H9 (cell line): ENCODE data around the gene NEUROG1. TPM values are rescaled to one million over a fixed set of nuclear protein-coding genes. Genes with fewer than 3 reads are reported as not detected.

Source experiments
- DNase-seq: peaks from one replicate; pipeline ENCODE4 v3.0.0-alpha.2; 2017
- H2AFZ ChIP-seq: one replicate; pipeline ENCODE4 v1.6.1; 2013; ENCODE audit warnings: mild to moderate bottlenecking, low read length, control low read depth, moderate library complexity
- H2AK5ac ChIP-seq: 2 replicates; pipeline ENCODE4 v1.6.1; 2013; ENCODE audit warnings: low read length, control low read depth, mixed read lengths; ENCODE audit not compliant: insufficient read length
- H2BK120ac ChIP-seq: one replicate; pipeline ENCODE4 v1.6.1; 2013; ENCODE audit warnings: low read depth, mild to moderate bottlenecking, low read length, control low read depth, inconsistent platforms; ENCODE audit not compliant: poor library complexity, severe bottlenecking
- H2BK12ac ChIP-seq: 2 replicates; pipeline ENCODE4 v1.6.1; 2013; ENCODE audit warnings: low read length, control low read depth, mixed read lengths, low read depth; ENCODE audit not compliant: insufficient read length
- H2BK15ac ChIP-seq: 2 replicates; pipeline ENCODE4 v1.6.1; 2013; ENCODE audit warnings: low read depth, low read length, control low read depth
- H2BK20ac ChIP-seq: one replicate; pipeline ENCODE4 v1.6.1; 2013; ENCODE audit warnings: low read depth, mild to moderate bottlenecking, low read length, control low read depth, inconsistent platforms; ENCODE audit not compliant: poor library complexity, severe bottlenecking
- H2BK5ac ChIP-seq: 2 replicates; pipeline ENCODE4 v1.6.1; 2013; ENCODE audit warnings: low read length, control low read depth, mixed read lengths; ENCODE audit not compliant: insufficient read length
- H3K14ac ChIP-seq: 2 replicates; pipeline ENCODE4 v1.6.1; 2013; ENCODE audit warnings: low read length, control low read depth; ENCODE audit not compliant: insufficient read depth
- H3K18ac ChIP-seq: 2 replicates; pipeline ENCODE4 v1.6.1; 2013; ENCODE audit warnings: low read depth, mild to moderate bottlenecking, mixed read lengths, low read length, control low read depth; ENCODE audit not compliant: insufficient read length
- H3K23ac ChIP-seq: 2 replicates; pipeline ENCODE4 v1.6.1; 2013; ENCODE audit warnings: low read length, control low read depth, mixed read lengths, low read depth; ENCODE audit not compliant: insufficient read length
- H3K23me2 ChIP-seq: 2 replicates; pipeline ENCODE4 v1.6.1; 2013; ENCODE audit warnings: low read depth, mild to moderate bottlenecking, mixed read lengths, low read length, control low read depth; ENCODE audit not compliant: insufficient read length, poor library complexity, severe bottlenecking
- H3K27ac ChIP-seq: 2 replicates; pipeline ENCODE4 v1.5.1; 2013; ENCODE audit warnings: low read length, control low read depth, mixed read lengths, low read depth; ENCODE audit not compliant: insufficient read length
- H3K27me3 ChIP-seq: 2 replicates; pipeline ENCODE4 v1.6.1; 2013; ENCODE audit warnings: low read length, control low read depth, inconsistent platforms; ENCODE audit not compliant: insufficient read depth
- H3K4ac ChIP-seq: 2 replicates; pipeline ENCODE4 v1.6.1; 2013; ENCODE audit warnings: low read depth, mild to moderate bottlenecking, control low read depth, inconsistent platforms, low read length, moderate library complexity
- H3K4me1 ChIP-seq: 2 replicates; pipeline ENCODE4 v1.6.1; 2013; ENCODE audit warnings: low read length, control low read depth, inconsistent platforms; ENCODE audit not compliant: insufficient read depth
- H3K4me2 ChIP-seq: 2 replicates; pipeline ENCODE4 v1.6.1; 2013; ENCODE audit warnings: low read length, control low read depth, mixed read lengths; ENCODE audit not compliant: insufficient read length, insufficient read depth
- H3K56ac ChIP-seq: 2 replicates; pipeline ENCODE4 v1.6.1; 2013; ENCODE audit warnings: low read depth, mild to moderate bottlenecking, mixed read lengths, low read length, control low read depth; ENCODE audit not compliant: insufficient read length
- H3K79me1 ChIP-seq: 2 replicates; pipeline ENCODE4 v1.6.1; 2013; ENCODE audit warnings: low read depth, mild to moderate bottlenecking, moderate library complexity, low read length, control low read depth, inconsistent platforms; ENCODE audit not compliant: insufficient read depth, poor library complexity, severe bottlenecking
- H3K79me2 ChIP-seq: 2 replicates; pipeline ENCODE4 v1.6.1; 2013; ENCODE audit warnings: low read length, control low read depth, inconsistent platforms; ENCODE audit not compliant: insufficient read depth
- H3K9ac ChIP-seq: 2 replicates; pipeline ENCODE4 v1.6.1; 2013; ENCODE audit warnings: low read length, control low read depth, mixed read lengths; ENCODE audit not compliant: insufficient read length; ENCODE audit errors: extremely low read depth
- H3K9me3 ChIP-seq: one replicate; pipeline ENCODE4 v1.6.1; 2013; ENCODE audit warnings: low read depth, low read length, inconsistent platforms; ENCODE audit not compliant: control insufficient read depth
- H3T11ph ChIP-seq: one replicate; pipeline ENCODE4 v1.6.1; 2013; ENCODE audit warnings: mild to moderate bottlenecking, low read length, control low read depth, inconsistent platforms
- H4K20me1 ChIP-seq: one replicate; pipeline ENCODE4 v1.6.1; 2013; ENCODE audit not compliant: control insufficient read depth, insufficient read length, insufficient read depth
- H4K5ac ChIP-seq: 2 replicates; pipeline ENCODE4 v1.6.1; 2013; ENCODE audit warnings: low read depth, mild to moderate bottlenecking, mixed read lengths, low read length, control low read depth; ENCODE audit not compliant: insufficient read length
- H4K8ac ChIP-seq: replicated peaks from 2 replicates; pipeline ENCODE4 v1.6.1; 2013; ENCODE audit warnings: low read length, control low read depth, mixed read lengths, low read depth; ENCODE audit not compliant: insufficient read length
- H4K91ac ChIP-seq: 2 replicates; pipeline ENCODE4 v1.6.1; 2013; ENCODE audit warnings: low read depth, mild to moderate bottlenecking, moderate library complexity, mixed read lengths, low read length, control low read depth; ENCODE audit not compliant: insufficient read length
- H3K27ac Mint-ChIP-seq, 3 experiments: 2 replicates in 2 of 3; 3 replicates in 1 of 3; pipeline ENCODE4 v1.8.0; 2020 to 2021; ENCODE audit warnings: mixed read lengths in 3 of 3, mild to moderate bottlenecking in 1 of 3, moderate library complexity in 1 of 3
- H3K27me3 Mint-ChIP-seq: 2 replicates; pipeline ENCODE4 v1.8.0; 2021; ENCODE audit warnings: low read depth, mild to moderate bottlenecking, moderate library complexity, mixed read lengths
- H3K36me3 Mint-ChIP-seq, 3 experiments: 2 replicates in 2 of 3; 3 replicates in 1 of 3; pipeline ENCODE4 v1.8.0; 2020 to 2021; ENCODE audit warnings: low read depth in 3 of 3, mixed read lengths in 3 of 3; ENCODE audit not compliant: insufficient read depth in 1 of 3
- H3K4me1 Mint-ChIP-seq, 2 experiments: 2 replicates each; pipeline ENCODE4 v1.8.0; 2020; ENCODE audit warnings: mixed read lengths in 2 of 2
- H3K4me3 Mint-ChIP-seq, 2 experiments: 2 replicates in 1 of 2; 3 replicates in 1 of 2; pipeline ENCODE4 v1.8.0; 2020 to 2021; ENCODE audit warnings: mild to moderate bottlenecking in 2 of 2, mixed read lengths in 2 of 2, moderate library complexity in 1 of 2
- H3K9me3 Mint-ChIP-seq, 2 experiments: 2 replicates in 1 of 2; 3 replicates in 1 of 2; pipeline ENCODE4 v1.8.0; 2020; ENCODE audit warnings: mild to moderate bottlenecking in 2 of 2, mixed read lengths in 2 of 2, moderate library complexity in 1 of 2
- CTCF ChIP-seq: fragments of 200-600 bp; sonication (generic); conservative IDR thresholded peaks from 3 replicates; pipeline ENCODE4 v1.8.0; 2021; ENCODE audit warnings: antibody characterized with exemption, mild to moderate bottlenecking
- WGBS: extraction: QIAGEN DNeasy Blood & Tissue Kit; methylation state at CpG from one replicate; pipeline ENCODE4 v1.1.7; 2013; ENCODE audit warnings: missing lambda C conversion rate, low lambda C conversion rate, mixed read lengths; ENCODE audit not compliant: insufficient read length; ENCODE audit errors: extremely low coverage; 5-methylcytosine and 5-hydroxymethylcytosine counted together
- total RNA-seq: library from RNA; stranded (reverse); gene quantifications from 2 replicates; pipeline ENCODE4 v1.2.1, GENCODE V29; 2021

Gene NEUROG1
- total RNA-seq, 1 experiment from 2014 or later: not detected

- Histone ChIP-seq H4K5ac (no peak overlapping the region), H4K91ac (no peak overlapping the region), H3K14ac (no peak overlapping the region), H3T11ph (no peak overlapping the region), H2BK120ac (no peak overlapping the region), H3K27me3 (no peaks in the 10 kb centered on the region; the same call in 1 of the 2 replicates), H2AFZ (no peak overlapping the region), H2BK12ac (no peak overlapping the region), H2BK5ac (no peak overlapping the region), H3K18ac (no peak overlapping the region), H3K27ac (no peak overlapping the region), H2BK15ac (no peak overlapping the region), H3K79me2 (no peaks in the 10 kb centered on the region), H4K8ac (no peak overlapping the region), H3K4me1 (no peaks in the 10 kb centered on the region), H3K79me1 (no peaks in the 10 kb centered on the region), H3K9ac (no peak overlapping the region), H3K4ac (no peak overlapping the region), H2BK20ac (no peak overlapping the region), H3K23me2 (no peaks in the 10 kb centered on the region), H3K56ac (no peak overlapping the region), H4K20me1 (no peaks in the 10 kb centered on the region), H2AK5ac (no peak overlapping the region), H3K4me2 (no peak overlapping the region), H3K9me3 (no peaks in the 10 kb centered on the region), H3K23ac (no peak overlapping the region)
- H3K36me3 Mint-ChIP-seq: no peaks in the 10 kb centered on the region
- H3K9me3 Mint-ChIP-seq: no peaks in the 10 kb centered on the region
- no CpG with 5 or more reads among the region's 11 CpGs for WGBS
- no peak overlapping the region for H3K4me3 Mint-ChIP-seq
- H3K27me3 Mint-ChIP-seq: peaks cover 81% of the 10 kb centered on the region
- H3K4me1 Mint-ChIP-seq: peaks cover 9 to 11% of the 10 kb centered on the region in 2 experiments
- H3K27ac Mint-ChIP-seq: no peak overlapping the region
- no peak for DNase-seq
- no peak for TF ChIP-seq CTCF
These were observed 21.5 kb upstream of the NEUROG1 start for GRCh38 chr5:135557076-135557838.
